H1 (cell line): ENCODE results near the gene NELFB. TPM values are rescaled to one million over a fixed set of nuclear protein-coding genes. Genes with fewer than 3 reads are reported as not detected.

Experiments used
- CTCF ChIA-PET: fragments of 300-600 bp; sonication (Branson Sonifier 250); formaldehyde crosslinking; loops from one replicate; lab custom pipeline; 2021; ENCODE audit not compliant: partially characterized antibody; lab: Charles Lee
- POLR2A ChIA-PET: fragments of 300-600 bp; sonication (Branson Sonifier 250); formaldehyde crosslinking; loops from one replicate; lab custom pipeline; 2021; ENCODE audit warnings: inconsistent platforms; ENCODE audit not compliant: partially characterized antibody; lab: Charles Lee
- DNase-seq, 2 experiments: peaks; one replicate each; pipeline versions ENCODE4 v3.0.0 to v3.0.0-alpha.2; 2010 to 2022; ENCODE audit warnings: low spot score in 2 of 2, low read depth in 1 of 2, mixed read lengths in 1 of 2
- FAIRE-seq: peaks from 2 replicates; lab custom pipeline; 2011; peaks lifted over from hg19 to GRCh38; lab: Jason Lieb, UNC
- H2AFZ ChIP-seq: 2 replicates; pipeline ENCODE4 v1.8.1; 2012; ENCODE audit warnings: low read length, inconsistent platforms
- H2AK5ac ChIP-seq: 2 replicates; pipeline ENCODE4 v1.6.1; 2013; ENCODE audit warnings: low read depth, low read length
- H2BK120ac ChIP-seq: replicated peaks from 2 replicates; pipeline ENCODE3; 2013; ENCODE audit warnings: low read depth, low read length, inconsistent platforms
- H2BK12ac ChIP-seq: 2 replicates; pipeline ENCODE4 v1.6.1; 2013; ENCODE audit warnings: low read depth, low read length
- H2BK15ac ChIP-seq: 2 replicates; pipeline ENCODE4 v1.6.1; 2013; ENCODE audit warnings: low read length
- H2BK20ac ChIP-seq: 2 replicates; pipeline ENCODE4 v1.6.1; 2013; ENCODE audit warnings: low read length
- H2BK5ac ChIP-seq: 2 replicates; pipeline ENCODE4 v1.6.1; 2013; ENCODE audit warnings: low read depth, low read length
- H3K14ac ChIP-seq: 2 replicates; pipeline ENCODE4 v1.6.1; 2013; ENCODE audit warnings: inconsistent platforms; ENCODE audit not compliant: insufficient read length
- H3K18ac ChIP-seq: 2 replicates; pipeline ENCODE4 v1.6.1; 2013; ENCODE audit warnings: low read length; ENCODE audit errors: extremely low read depth
- H3K23ac ChIP-seq: 2 replicates; pipeline ENCODE4 v1.6.1; 2013; ENCODE audit warnings: inconsistent platforms; ENCODE audit not compliant: insufficient read length
- H3K23me2 ChIP-seq: 2 replicates; pipeline ENCODE4 v1.6.1; 2013; ENCODE audit warnings: low read depth, low read length
- H3K27ac ChIP-seq: 2 replicates; pipeline ENCODE4 v1.6.1; 2011; ENCODE audit warnings: low read depth, low read length, inconsistent platforms
- H3K27me3 ChIP-seq, 4 experiments: replicated peaks in 1 of 4; 1 replicate in 1 of 4; 2 replicates in 3 of 4; pipeline versions ENCODE4 v1.6.1 to v1.8.1; 2011 to 2013; ENCODE audit warnings: low read length in 3 of 4, mild to moderate bottlenecking in 3 of 4, inconsistent platforms in 2 of 4, mixed read lengths in 2 of 4, moderate library complexity in 1 of 4; ENCODE audit not compliant: control insufficient read depth in 3 of 4, insufficient read depth in 3 of 4; ENCODE audit errors: extremely low read depth in 1 of 4
- H3K36me3 ChIP-seq, 4 experiments: 2 replicates each; pipeline versions ENCODE4 v1.6.1 to v1.8.1; 2011 to 2013; ENCODE audit warnings: mild to moderate bottlenecking in 4 of 4, low read length in 3 of 4, moderate library complexity in 2 of 4, control low read depth in 1 of 4, inconsistent platforms in 1 of 4; ENCODE audit not compliant: insufficient read depth in 4 of 4, control insufficient read depth in 2 of 4
- H3K4ac ChIP-seq: replicated peaks from 2 replicates; pipeline ENCODE3; 2013; ENCODE audit warnings: low read length, low read depth, mixed read lengths, inconsistent platforms; ENCODE audit not compliant: insufficient read length
- H3K4me1 ChIP-seq, 4 experiments: replicated peaks in 1 of 4; 1 replicate in 1 of 4; 2 replicates in 3 of 4; pipeline versions ENCODE4 v1.6.1 to v1.8.1; 2011 to 2013; ENCODE audit warnings: low read length in 3 of 4, inconsistent platforms in 2 of 4, mixed read lengths in 1 of 4; ENCODE audit not compliant: insufficient read depth in 4 of 4, control insufficient read depth in 3 of 4
- H3K4me2 ChIP-seq, 2 experiments: 2 replicates each; pipeline versions ENCODE4 v1.6.1 to v1.8.1; 2011 to 2013; ENCODE audit warnings: low read depth in 2 of 2, low read length in 2 of 2, control low read depth in 1 of 2, inconsistent platforms in 1 of 2, mild to moderate bottlenecking in 1 of 2; ENCODE audit not compliant: insufficient read depth in 1 of 2
- H3K4me3 ChIP-seq, 4 experiments: fragments of 200-600, 300-600 bp in 1 of 4; sonication (generic), shearing (Covaris generic), sonication (Bioruptor Twin) in 1 of 4; 2 replicates each; pipeline versions ENCODE4 v1.5.1 to v1.8.1; 2011 to 2016; ENCODE audit warnings: low read length in 4 of 4, low read depth in 3 of 4, control low read depth in 2 of 4, inconsistent platforms in 2 of 4, mild to moderate bottlenecking in 2 of 4, mixed read lengths in 1 of 4, moderate library complexity in 1 of 4; ENCODE audit not compliant: insufficient read depth in 2 of 4; ENCODE audit errors: extremely low read depth in 1 of 4
- H3K56ac ChIP-seq: replicated peaks from 2 replicates; pipeline ENCODE3; 2013; ENCODE audit warnings: low read depth, mild to moderate bottlenecking, mixed read lengths, low read length, inconsistent platforms; ENCODE audit not compliant: insufficient read length
- H3K79me1 ChIP-seq: 2 replicates; pipeline ENCODE4 v1.6.1; 2013; ENCODE audit warnings: low read depth, low read length, control low read depth
- H3K79me2 ChIP-seq, 2 experiments: 2 replicates each; pipeline versions ENCODE4 v1.6.1 to v1.8.1; 2012 to 2013; ENCODE audit warnings: low read length in 2 of 2, mild to moderate bottlenecking in 2 of 2, inconsistent platforms in 1 of 2; ENCODE audit not compliant: insufficient read depth in 2 of 2, control insufficient read depth in 1 of 2
- H3K9ac ChIP-seq, 4 experiments: replicated peaks in 1 of 4; 1 replicate in 1 of 4; 2 replicates in 3 of 4; pipeline versions ENCODE4 v1.6.1 to v1.8.1; 2011 to 2013; ENCODE audit warnings: low read depth in 3 of 4, low read length in 3 of 4, control low read depth in 2 of 4, mild to moderate bottlenecking in 2 of 4, moderate library complexity in 2 of 4, inconsistent platforms in 1 of 4; ENCODE audit errors: extremely low read depth in 1 of 4
- H3K9me3 ChIP-seq, 2 experiments: 2 replicates each; pipeline versions ENCODE4 v1.6.1 to v1.8.1; 2012 to 2013; ENCODE audit warnings: mild to moderate bottlenecking in 2 of 2, moderate library complexity in 2 of 2, control low read depth in 1 of 2, inconsistent platforms in 1 of 2, low read depth in 1 of 2, low read length in 1 of 2, mixed read lengths in 1 of 2; ENCODE audit not compliant: insufficient read depth in 2 of 2
- H4K20me1 ChIP-seq, 2 experiments: replicated peaks in 1 of 2; 2 replicates each; pipeline versions ENCODE3 to v1.8.1; 2011 to 2013; ENCODE audit warnings: inconsistent platforms in 2 of 2, low read length in 2 of 2, mild to moderate bottlenecking in 1 of 2; ENCODE audit not compliant: insufficient read depth in 2 of 2, control insufficient read depth in 1 of 2
- H4K5ac ChIP-seq: 2 replicates; pipeline ENCODE4 v1.6.1; 2013; ENCODE audit warnings: low read length, low read depth, mixed read lengths, inconsistent platforms; ENCODE audit not compliant: insufficient read length
- H4K8ac ChIP-seq: 2 replicates; pipeline ENCODE4 v1.8.0; 2013; ENCODE audit warnings: mild to moderate bottlenecking, moderate library complexity, low read length, inconsistent platforms; ENCODE audit not compliant: insufficient read depth; ENCODE audit errors: extremely low read depth
- H4K91ac ChIP-seq: replicated peaks from 2 replicates; pipeline ENCODE3; 2013; ENCODE audit warnings: low read length, mixed read lengths, inconsistent platforms; ENCODE audit not compliant: insufficient read length
- GTF2F1 ChIP-seq: IDR thresholded peaks from 2 replicates; pipeline ENCODE4 v1.6.1; 2012; ENCODE audit warnings: low read depth, low read length, improper control_type of control experiment, borderline replicate concordance
- POLR2AphosphoS5 ChIP-seq: IDR thresholded peaks from 2 replicates; pipeline ENCODE4 v1.6.1; 2011; ENCODE audit warnings: low read depth, low read length
- RAD21 ChIP-seq, 2 experiments: IDR thresholded peaks in 1 of 2; conservative IDR thresholded peaks in 1 of 2; 2 replicates each; pipeline ENCODE4 v1.6.1; 2011; ENCODE audit warnings: low read depth in 2 of 2, low read length in 2 of 2, improper control_type of control experiment in 1 of 2, inconsistent platforms in 1 of 2, mild to moderate bottlenecking in 1 of 2, moderate library complexity in 1 of 2
- WGBS, 2 experiments: shearing (Covaris generic) in 1 of 2; methylation state at CpG; one replicate each; pipeline versions ENCODE4 v1.1.6 to v1.1.7; 2013 to 2015; ENCODE audit warnings: low lambda C conversion rate in 2 of 2, mixed read lengths in 2 of 2, inconsistent platforms in 1 of 2, low coverage in 1 of 2, missing lambda C conversion rate in 1 of 2; ENCODE audit not compliant: insufficient replicate concordance in 2 of 2, insufficient coverage in 1 of 2, insufficient read length in 1 of 2; ENCODE audit errors: extremely low coverage in 1 of 2, missing lambda C conversion rate in 1 of 2; 5-methylcytosine and 5-hydroxymethylcytosine counted together
- polyA plus RNA-seq, 7 experiments: library from polyadenylated mRNA; depleted of rRNA in 3 of 7; stranded (reverse) in 5 of 7; unstranded in 2 of 7; fragments of >200 nt in 5 of 7; fragments of 200-250 nt in 2 of 7; gene quantifications; 1 replicate in 5 of 7; 2 replicates in 1 of 7; 4 replicates in 1 of 7; pipeline versions ENCODE4 v1.2.1 to v1.2.3, GENCODE V29; 2011 to 2013; ENCODE audit warnings: missing spikeins in 2 of 7, mixed read lengths in 2 of 7
- total RNA-seq: library from RNA; stranded (reverse); fragmentation: NEBNext Ultra II Directional; extraction: Animal tissue kit (Norgen Biotek cat#: 25700); gene quantifications from 2 replicates; pipeline ENCODE4 v1.2.1, GENCODE V29; 2021

The NELFB gene
- total and polyA plus RNA-seq, 2 of the 8 experiments (the other 6 are each of a cell fraction or from before 2014, with no cell fraction given) = 57.6 to 78.0 TPM

- Histone ChIP-seq H3K56ac (no peak overlapping the region), H2AFZ (no peak overlapping the region), H3K4me2 (0 out of 4 replicates have a peak overlapping the region, but pooled peaks of 1 of the 2 experiments have one; percentile 37), H3K4me1 (peaks cover 0 to 7% (median 4%) of the 10 kb centered on the region in 4 experiments; a peak in 5 of 7 replicates), H3K79me2 (no peaks in the 10 kb centered on the region), H2BK12ac (no peak overlapping the region), H3K14ac (no peak overlapping the region), H2AK5ac (no peak overlapping the region), H3K4me3 (no peak overlapping the region), H3K27ac (no peak overlapping the region), H3K23me2 (peaks cover under 1% of the 10 kb centered on the region; the same call in 1 of the 2 replicates), H2BK5ac (no peak overlapping the region), H4K91ac (no peak overlapping the region), H3K9me3 (no peaks in the 10 kb centered on the region), H3K9ac (no peak overlapping the region), H3K27me3 (no peaks in the 10 kb centered on the region), H3K23ac (no peak overlapping the region), H2BK120ac (no peak overlapping the region), H3K36me3 (peaks cover 0 to 22% (median 7%) of the 10 kb centered on the region in 4 experiments; a peak in 6 of 8 replicates), H3K4ac (no peak overlapping the region), H3K18ac (no peak overlapping the region), H4K8ac (no peak overlapping the region), H4K5ac (no peak overlapping the region), H3K79me1 (no peaks in the 10 kb centered on the region; the same call in 1 of the 2 replicates)
- DNase-seq (no peak), FAIRE-seq (no peak)
- CTCF ChIA-PET = interaction anchor here (0.6 to 3.8 kb wide), 16 partner anchors 11 to 98 kb away, joined by 3 to 19 read pairs (median 4); partner anchors contain the start of genes LRRC26, RNF224 and TPRN
- 89% methylated on average over 19 of the region's 30 CpGs; no CpG with 5 or more reads in 1 of the 2 experiments for WGBS, 2 experiments
- POLR2A ChIA-PET = interaction anchor here (0.7 to 69.9 kb wide), 12 partner anchors 9 to 130 kb away, joined by 3 to 1462 read pairs (median 4); partner anchors contain the start of genes ANAPC2, MAN1B1, NDOR1 and NELFB
- TF ChIP-seq RAD21 (IDR thresholded peaks at IDR 0.05 in 1 of 2, conservative IDR thresholded peaks at IDR 0.05 in 1 of 2; ENCODE audit: low read depth in 2 of 2, low read length in 2 of 2) (no peak), GTF2F1 (no peak), POLR2AphosphoS5 (no peak)
- TF ChIP-seq, all 59 proteins: peak for 0
- no peak overlapping the region for H2BK15ac ChIP-seq
- no peak overlapping the region for H2BK20ac ChIP-seq
- H4K20me1 ChIP-seq = peaks cover 0 to 17% of the 10 kb centered on the region in 2 experiments
Measured at GRCh38 chr9:137216188-137216965, 38.8 kb upstream of the NELFB start.
